GM12892 (cell line): ENCODE data around the gene MEGF11.

Experiments
- POLR2A ChIP-seq: IDR thresholded peaks from 2 replicates; pipeline ENCODE4 v1.6.1; 2011; ENCODE audit warnings: low read depth, low read length, control low read depth
- POLR2AphosphoS5 ChIP-seq: IDR thresholded peaks from 2 replicates; pipeline ENCODE4 v1.6.1; 2011; ENCODE audit warnings: low read depth, low read length, control low read depth
- TAF1 ChIP-seq: IDR thresholded peaks from 2 replicates; pipeline ENCODE4 v1.6.1; 2011; ENCODE audit warnings: low read depth, mild to moderate bottlenecking, control low read depth, low read length, borderline replicate concordance

DNA sequence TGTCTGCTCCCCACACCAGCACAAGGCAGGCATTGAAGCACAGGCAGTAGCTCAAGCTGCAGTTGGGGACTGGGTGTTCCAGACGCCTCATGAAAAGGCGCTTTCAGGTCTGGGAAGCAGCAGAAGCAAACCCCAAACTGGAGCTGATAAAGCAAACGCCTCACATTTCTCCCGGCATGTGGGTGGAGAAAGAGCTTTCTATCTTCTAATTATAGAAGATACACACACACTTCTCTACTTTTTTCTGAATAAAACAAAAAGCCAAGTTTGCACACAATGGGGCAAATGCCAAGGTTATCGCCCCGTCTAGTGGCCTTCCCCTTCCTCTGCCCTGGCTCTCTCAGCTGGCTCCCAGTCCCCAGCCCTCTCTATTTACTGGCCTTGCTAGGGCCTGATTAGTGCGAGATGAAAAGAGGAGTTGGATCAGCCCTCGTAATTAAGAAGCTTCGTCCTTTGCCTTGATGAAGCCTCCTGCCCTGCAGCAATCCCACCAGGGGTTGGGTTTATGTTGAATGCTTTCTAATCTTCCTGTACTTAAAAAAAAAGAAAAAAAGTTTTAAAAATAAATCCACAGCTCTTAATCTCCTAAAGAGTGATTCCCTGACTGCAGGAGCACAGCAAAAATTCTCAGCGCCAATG, 120.2 kb downstream of the MEGF11 start:
- TF ChIP-seq POLR2AphosphoS5 (no peak), POLR2A (no peak), TAF1 (no peak)
